Sigmoid colon (tissue), 4 donors: Measurements from ENCODE around the gene SUSD5.

ENCODE experiments used
- CTCF ChIP-seq, 4 experiments: fragments of 450-650 bp in 3 of 4; fragments of 200-600 bp in 1 of 4; IDR thresholded peaks; one replicate each; pipeline ENCODE4 v1.5.1; 2016 to 2019; ENCODE audit warnings: antibody characterized with exemption in 4 of 4, mild to moderate bottlenecking in 3 of 4, moderate library complexity in 2 of 4
- EP300 ChIP-seq, 4 donors: sonication (generic); formaldehyde crosslinking; IDR thresholded peaks; one replicate each; pipeline ENCODE4 v1.6.1; 2017; ENCODE audit warnings: antibody characterized with exemption in 4 of 4

- no peak for TF ChIP-seq CTCF (IDR thresholded peaks at IDR 0.05)
- TF ChIP-seq EP300 (IDR thresholded peaks at IDR 0.05): no peak
These were observed 6.2 kb downstream of the SUSD5 start for GRCh38 chr3:33212406-33212805.
